T47D (cell line): Measurements from ENCODE around the gene OVOL1.

Source experiments
- DNase-seq, 2 experiments: peaks; one replicate each; pipeline versions ENCODE4 v3.0.0 to v3.0.0-alpha.2; 2011 to 2012; ENCODE audit warnings: low read depth in 1 of 2, low spot score in 1 of 2
- JUND ChIP-seq: IDR thresholded peaks from 2 replicates; pipeline ENCODE4 v1.6.1; 2012; ENCODE audit warnings: low read depth
- in situ Hi-C: cut with HindIII; loops from 2 replicates; pipeline ENCODE4 v1.10.0; 2016; ENCODE audit warnings: low sequenced_read_pairs, low pct_unique_long_range_greater_than_20kb

Gene OVOL1

DNA sequence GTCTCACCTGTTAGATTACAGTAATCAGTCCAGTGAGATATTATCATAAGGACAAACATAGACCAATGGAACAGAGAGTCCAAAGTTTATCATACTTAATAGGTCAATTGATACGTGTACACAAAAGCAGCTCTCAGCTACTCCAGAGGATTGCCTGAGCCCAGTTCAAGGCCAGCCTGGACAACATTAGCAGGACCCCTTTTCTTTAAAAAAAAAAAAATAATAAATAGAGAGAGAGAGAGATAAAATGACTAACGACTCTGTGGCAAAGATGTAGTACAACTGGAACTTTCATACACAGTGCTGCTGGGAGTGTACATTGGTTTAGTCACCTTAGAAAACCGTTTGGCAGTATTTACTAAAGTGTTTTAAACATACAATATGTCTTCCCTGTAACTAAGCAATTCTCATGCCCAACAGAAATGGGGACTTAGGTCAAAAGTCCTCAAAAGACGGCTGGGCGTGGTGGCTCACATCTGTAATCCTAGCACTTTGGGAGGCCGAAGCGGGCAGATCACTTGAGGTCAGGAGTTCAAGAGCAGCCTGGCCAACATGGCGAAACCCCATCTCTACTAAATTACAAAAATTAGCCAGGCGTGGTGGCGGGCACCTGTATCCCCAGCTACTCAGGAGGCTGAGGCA lies 57.5 kb downstream of the OVOL1 start:
- DNase-seq, result no peak
- in situ Hi-C loops, result no loop called here
- TF ChIP-seq JUND, result no peak
